ENCODE measurements around the gene FRMD4B. TPM values are rescaled to one million over a fixed set of nuclear protein-coding genes. Genes with fewer than 3 reads are reported as not detected.

Gene FRMD4B
- total and polyA plus RNA-seq, 2 experiments from 2014 or later = 6.4 to 12.8 TPM

GRCh38 chr3:69433121-69433968, 47.5 kb upstream of the FRMD4B start:
- Histone ChIP-seq H4K20me1 (replicated peaks; ENCODE audit: insufficient read depth) (no peaks in the 10 kb centered on the region), H3K4me2 (no peak overlapping the region), H3K27me3 (ENCODE audit: insufficient read depth) (no peaks in the 10 kb centered on the region), H3K36me3 (ENCODE audit: insufficient read depth) (no peaks in the 10 kb centered on the region), H3K79me2 (replicated peaks; ENCODE audit: insufficient read depth) (no peaks in the 10 kb centered on the region), H2AFZ (no peak overlapping the region), H3K4me1 (ENCODE audit: insufficient read depth) (no peaks in the 10 kb centered on the region), H3K4me3 (no peak overlapping the region), H3K9me2 (ENCODE audit: insufficient read depth) (no peaks in the 10 kb centered on the region), H3K27ac (ENCODE audit: low read depth) (no peak overlapping the region), H3F3A (replicated peaks; ENCODE audit: low read depth) (no peaks in the 10 kb centered on the region)
- no peak for ATAC-seq
- DNase-seq (ENCODE audit: low spot score) = no peak
- Mint-ChIP-seq H3K27me3 (ENCODE audit: insufficient read depth, low read depth, poor library complexity) (no peaks in the 10 kb centered on the region), H3K9me3 (no peaks in the 10 kb centered on the region), H3K4me1 (no peaks in the 10 kb centered on the region), H3K36me3 (ENCODE audit: low read depth) (no peaks in the 10 kb centered on the region), H3K27ac (no peak overlapping the region), H3K4me3 (no peak overlapping the region)
- TF ChIP-seq CREB1 (CRISPR knock-in tag; IDR thresholded peaks at IDR 0.05; ENCODE audit: low read depth) = no peak

- Mint-ChIP-seq H3K27ac (no peak overlapping the region), H3K9me3 (no peaks in the 10 kb centered on the region), H3K36me3 (ENCODE audit: low read depth) (no peaks in the 10 kb centered on the region), H3K27me3 (ENCODE audit: insufficient read depth, low read depth, poor library complexity) (no peaks in the 10 kb centered on the region), H3K4me1 (peaks cover 6% of the 10 kb centered on the region; the same call in 2 of the 3 replicates), H3K4me3 (no peak overlapping the region)
- H3K4me1 ChIP-seq (ENCODE audit: insufficient read depth) = no peaks in the 10 kb centered on the region
- DNase-seq (ENCODE audit: low spot score) = no peak
- no peaks in the 10 kb centered on the region for H3K79me2 ChIP-seq (replicated peaks; ENCODE audit: insufficient read depth)
- no peaks in the 10 kb centered on the region for H3K36me3 ChIP-seq (ENCODE audit: insufficient read depth)
- H3K4me2 ChIP-seq = no peak overlapping the region
- H3F3A ChIP-seq (replicated peaks; ENCODE audit: low read depth) = no peaks in the 10 kb centered on the region
- no peaks in the 10 kb centered on the region for H3K27me3 ChIP-seq (ENCODE audit: insufficient read depth)
- no peak overlapping the region for H3K4me3 ChIP-seq
- no peak overlapping the region for H2AFZ ChIP-seq
- no peak overlapping the region for H3K27ac ChIP-seq (ENCODE audit: low read depth)
- ATAC-seq = no peak
- no peaks in the 10 kb centered on the region for H4K20me1 ChIP-seq (replicated peaks; ENCODE audit: insufficient read depth)
- H3K9me2 ChIP-seq (ENCODE audit: insufficient read depth) = no peaks in the 10 kb centered on the region
- no peak for TF ChIP-seq ZNF462 (CRISPR knock-in tag; IDR thresholded peaks at IDR 0.05)
- TF ChIP-seq CREB1 (CRISPR knock-in tag; IDR thresholded peaks at IDR 0.05; ENCODE audit: low read depth) = no peak
- no peak for TF ChIP-seq STAT1 (IDR thresholded peaks at IDR 0.05; ENCODE audit: unreplicated experiment)
- TF ChIP-seq ZNF331 (CRISPR knock-in tag; IDR thresholded peaks at IDR 0.05; ENCODE audit: low read depth) = no peak
- TF ChIP-seq CTCF (conservative IDR thresholded peaks at IDR 0.05; ENCODE audit: low read depth in 2 of 2) = no peak
- no peak for TF ChIP-seq POLR2AphosphoS5 (IDR thresholded peaks at IDR 0.05; ENCODE audit: low read depth)
- no peak for TF ChIP-seq JUNB (IDR thresholded peaks at IDR 0.05; ENCODE audit: unreplicated experiment)
- no peak for TF ChIP-seq EZH2phosphoT487 (IDR thresholded peaks at IDR 0.05; ENCODE audit: unreplicated experiment)
- no peak for TF ChIP-seq EZH2 (IDR thresholded peaks at IDR 0.05; ENCODE audit: low read depth, unreplicated experiment)
- no peak for TF ChIP-seq NANOG (IDR thresholded peaks at IDR 0.05; ENCODE audit: borderline replicate concordance)
- TF ChIP-seq ZNF114 (CRISPR knock-in tag; IDR thresholded peaks at IDR 0.05) = no peak
- no peak for TF ChIP-seq ETS1 (IDR thresholded peaks at IDR 0.05)
These were observed 42.9 kb upstream of the FRMD4B start for GRCh38 chr3:69428657-69429255.
